Measurements from ENCODE around the gene LMTK2.

GRCh38 chr7:98227939-98228338, 121.3 kb downstream of the LMTK2 start:
- TF ChIP-seq CTCF (IDR thresholded peaks at IDR 0.05) (no peak), POLR2A (IDR thresholded peaks at IDR 0.05) (no peak), POLR2AphosphoS5 (IDR thresholded peaks at IDR 0.05) (no peak)

Data from sigmoid colon (tissue), 4 donors.